Left renal cortex interstitium (tissue), 4 donors: ENCODE data around the gene TMPO. TPM values are rescaled to one million over a fixed set of nuclear protein-coding genes. Genes with fewer than 3 reads are reported as not detected.
"Not testable (repeated sequence)": the region's sequence is repeated elsewhere in the genome, so short reads cannot be mapped to it uniquely, and the experiment has no call there.

Experiments used
- DNase-seq, 4 donors: peaks; one replicate each; pipeline ENCODE4 v3.0.0-alpha.2; 2013; ENCODE audit warnings: low read depth in 4 of 4, low spot score in 2 of 4, missing footprints in 1 of 4
- polyA plus RNA-seq, 4 donors: library from polyadenylated mRNA; unstranded; fragments of 120-200 nt; gene quantifications; one replicate each; pipeline ENCODE4 v1.2.1, GENCODE V29; 2013; ENCODE audit not compliant: insufficient read length in 4 of 4

Gene TMPO
- polyA plus RNA-seq, 4 donors = 180 to 205 (median 203) TPM

DNA sequence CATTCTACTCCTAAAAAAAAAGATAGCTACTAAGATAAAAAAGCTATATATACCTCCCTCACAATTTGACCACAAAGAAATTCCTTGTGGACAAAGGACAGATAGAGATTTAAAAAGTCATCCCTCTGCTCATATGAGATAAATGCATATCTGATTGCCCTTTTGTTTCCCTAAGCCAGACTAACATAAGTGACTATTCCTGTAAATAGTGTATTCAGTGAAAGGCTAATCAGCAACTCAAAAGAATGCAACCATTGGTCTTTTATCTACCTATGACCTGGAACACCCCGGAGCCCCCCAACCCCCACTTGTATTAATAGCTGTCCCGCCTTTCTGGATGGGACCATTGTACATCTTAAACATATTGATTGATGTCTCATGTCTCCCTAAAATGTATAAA, 6.3 kb upstream of the TMPO start:
- no peak for DNase-seq

DNA sequence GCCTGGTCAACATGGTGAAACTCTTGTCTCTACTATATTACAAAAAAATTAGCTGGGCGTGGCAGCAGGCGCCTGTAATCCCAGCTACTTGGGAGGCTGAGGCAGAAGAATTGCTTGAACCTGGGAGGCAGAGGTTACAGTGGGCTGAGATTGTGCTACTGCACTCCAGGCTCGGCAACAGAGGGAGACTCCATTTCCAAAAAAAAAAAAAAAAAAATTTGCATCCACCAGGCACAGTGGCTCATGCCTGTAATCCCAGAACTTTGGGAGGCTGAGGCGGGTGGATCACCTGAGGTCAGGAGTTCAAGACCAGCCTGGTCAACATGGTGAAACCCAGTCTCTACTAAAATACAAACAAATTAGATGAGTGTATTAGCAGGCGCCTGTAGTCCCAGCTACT, 3.6 kb upstream of the TMPO start:
- not testable (repeated sequence) for DNase-seq

DNA sequence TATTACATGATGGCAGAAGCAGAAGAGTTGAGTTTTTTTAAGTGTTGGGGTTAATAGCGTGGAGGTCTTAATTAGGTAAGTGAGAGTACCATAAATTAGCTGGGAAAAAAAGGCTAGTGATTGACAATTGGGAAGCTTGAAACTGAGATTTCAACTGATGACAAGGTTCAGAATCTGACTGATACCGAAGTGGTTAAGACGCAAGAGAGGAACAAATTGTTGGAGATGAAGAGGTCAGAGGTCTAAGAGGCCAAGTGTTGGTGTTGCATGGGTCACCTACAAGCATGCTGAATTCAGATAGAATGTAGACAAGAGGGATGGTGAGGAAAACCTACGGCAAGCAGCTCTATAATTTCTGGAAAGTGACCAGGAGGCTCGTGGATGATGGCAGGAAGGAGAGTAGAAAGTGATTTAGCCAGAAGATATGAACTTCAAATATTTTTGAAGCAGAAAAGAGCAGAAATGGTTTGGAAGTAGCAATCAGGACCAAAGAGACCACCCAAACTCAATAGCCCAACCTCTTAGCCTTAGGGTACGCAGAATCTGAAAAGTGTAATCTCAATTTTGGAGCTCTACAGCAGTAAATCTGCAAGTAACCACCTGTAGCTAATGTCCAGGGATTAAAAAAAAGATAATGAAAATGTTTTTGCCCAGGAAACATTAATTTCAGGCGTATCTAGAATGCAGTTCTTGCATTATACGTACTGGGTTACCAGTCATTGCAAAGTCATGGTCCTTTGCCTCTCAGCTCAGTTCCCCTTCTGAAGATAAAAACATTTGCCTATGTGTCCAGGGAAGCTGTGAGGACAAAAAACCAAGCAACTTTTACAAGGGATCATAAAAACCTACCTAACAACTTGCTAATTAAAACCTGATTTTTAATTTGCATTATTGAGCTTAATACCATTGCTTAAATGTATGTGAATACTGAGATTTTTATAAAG, 1.7 kb upstream of the TMPO start:
- no peak for DNase-seq

DNA sequence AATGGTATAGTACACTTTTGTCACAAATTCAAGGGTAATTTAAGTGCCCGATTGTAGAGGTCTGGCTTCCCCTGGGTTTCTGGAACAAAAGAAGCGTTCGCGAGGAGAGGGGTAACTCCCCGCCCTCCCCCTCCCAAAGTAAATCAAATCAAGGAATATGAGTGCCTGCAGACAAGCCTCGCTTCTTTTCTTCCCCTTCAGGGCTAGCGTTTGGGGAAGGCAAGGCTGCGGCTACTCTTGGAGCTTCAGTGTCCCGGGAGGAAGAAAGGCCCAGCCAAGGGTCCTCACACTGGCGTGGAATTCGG, 456 bp upstream of the TMPO start:
- DNase-seq = no peak

DNA sequence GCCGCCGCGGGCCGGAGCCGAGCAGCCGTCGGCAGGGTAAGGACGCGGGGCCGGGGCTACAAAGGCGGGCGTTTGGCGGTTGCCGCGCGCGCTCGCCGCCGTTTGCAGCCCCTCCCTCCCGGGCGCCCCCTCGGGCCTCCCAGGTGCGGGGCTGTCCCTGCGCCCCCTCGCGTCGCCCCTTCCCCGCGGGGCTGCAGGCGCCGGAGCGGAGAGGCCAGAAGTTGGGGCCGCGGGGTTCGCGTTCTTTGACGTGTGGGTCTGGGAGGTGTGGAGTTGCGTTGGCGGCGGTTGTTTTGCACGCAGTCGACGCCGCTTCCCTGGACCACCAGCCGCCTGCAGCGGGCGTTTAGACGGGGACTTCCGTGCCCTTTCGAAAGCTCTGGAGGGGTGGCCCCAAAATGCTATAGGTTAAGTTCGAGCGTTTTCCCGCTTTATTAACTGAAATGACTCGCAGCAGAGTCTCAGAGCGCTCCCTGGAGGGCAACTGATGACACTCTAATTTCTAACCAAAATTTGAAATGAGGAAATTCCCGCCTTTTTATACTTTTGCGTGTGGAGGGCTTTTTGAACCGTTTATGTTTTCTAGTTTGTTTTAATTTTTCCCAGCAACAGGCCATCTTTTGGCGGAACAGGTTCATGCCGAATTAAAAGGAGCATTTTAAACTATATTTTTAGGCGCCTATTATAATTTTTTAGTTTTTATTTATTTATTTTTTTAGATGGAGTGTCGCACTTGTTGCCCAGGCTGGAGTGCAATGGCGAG, 902 bp downstream of the TMPO start:
- DNase-seq = peak in 3 of 4 donors; percentile 69 to 86 (median 83)

DNA sequence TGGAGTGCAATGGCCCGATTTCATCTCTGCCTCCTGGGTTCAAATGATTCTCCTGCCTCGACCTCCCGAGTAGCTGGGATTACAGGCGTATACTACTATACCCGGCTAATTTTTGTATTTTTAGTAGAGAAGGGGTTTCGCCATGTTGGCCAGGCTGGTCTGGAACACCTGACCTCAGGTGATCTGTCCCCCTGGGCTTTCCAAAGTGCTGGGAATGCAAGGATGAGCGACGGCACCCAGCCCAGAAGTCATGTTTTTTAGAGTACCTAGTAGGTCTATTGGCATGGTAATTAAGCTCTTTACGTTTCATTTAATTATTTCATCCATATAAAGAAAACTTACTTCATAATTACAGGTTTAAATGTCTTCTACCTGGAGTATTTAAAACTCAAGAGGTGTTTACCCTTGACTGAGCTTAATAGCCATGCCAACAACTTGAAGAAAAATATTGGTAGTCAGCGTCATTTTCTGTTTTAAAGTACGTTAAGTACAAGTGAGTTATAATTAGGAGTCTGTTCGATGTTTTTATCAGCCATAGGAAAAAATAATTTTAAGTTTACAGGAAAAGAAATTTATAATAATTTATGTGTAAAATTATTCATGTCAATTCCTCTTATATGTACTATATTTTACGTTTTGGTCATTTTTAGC, 4.0 kb downstream of the TMPO start:
- no peak for DNase-seq

DNA sequence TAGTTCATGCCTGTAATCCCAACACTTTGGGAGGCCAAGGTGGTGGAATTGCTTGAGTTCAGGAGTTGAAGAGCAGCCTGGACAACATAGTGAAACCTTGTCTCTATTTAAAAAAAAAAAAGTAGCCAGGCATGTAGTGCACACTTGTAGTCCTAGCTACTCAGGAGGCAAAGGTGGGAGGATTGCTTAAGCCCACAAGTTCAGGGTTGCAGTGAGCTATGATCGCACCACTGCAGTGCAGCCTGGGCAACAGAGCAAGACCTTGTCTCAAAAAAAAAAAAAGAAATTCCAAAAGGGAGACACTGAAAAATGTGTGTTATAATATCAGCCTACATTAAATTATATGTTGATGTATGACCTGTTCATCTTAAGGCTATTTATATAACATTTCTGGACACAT, 14.7 kb downstream of the TMPO start:
- DNase-seq = no peak

DNA sequence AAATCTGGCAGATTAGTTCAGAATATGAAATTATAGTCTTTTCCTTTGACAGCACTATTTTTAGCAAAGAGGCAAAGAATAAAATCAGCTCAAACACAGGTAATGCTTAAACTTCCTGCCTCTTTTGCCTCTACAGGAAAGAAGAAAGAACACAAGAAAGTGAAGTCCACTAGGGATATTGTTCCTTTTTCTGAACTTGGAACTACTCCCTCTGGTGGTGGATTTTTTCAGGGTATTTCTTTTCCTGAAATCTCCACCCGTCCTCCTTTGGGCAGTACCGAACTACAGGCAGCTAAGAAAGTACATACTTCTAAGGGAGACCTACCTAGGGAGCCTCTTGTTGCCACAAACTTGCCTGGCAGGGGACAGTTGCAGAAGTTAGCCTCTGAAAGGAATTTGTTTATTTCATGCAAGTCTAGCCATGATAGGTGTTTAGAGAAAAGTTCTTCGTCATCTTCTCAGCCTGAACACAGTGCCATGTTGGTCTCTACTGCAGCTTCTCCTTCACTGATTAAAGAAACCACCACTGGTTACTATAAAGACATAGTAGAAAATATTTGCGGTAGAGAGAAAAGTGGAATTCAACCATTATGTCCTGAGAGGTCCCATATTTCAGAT, 17.4 kb downstream of the TMPO start:
- DNase-seq = no peak

DNA sequence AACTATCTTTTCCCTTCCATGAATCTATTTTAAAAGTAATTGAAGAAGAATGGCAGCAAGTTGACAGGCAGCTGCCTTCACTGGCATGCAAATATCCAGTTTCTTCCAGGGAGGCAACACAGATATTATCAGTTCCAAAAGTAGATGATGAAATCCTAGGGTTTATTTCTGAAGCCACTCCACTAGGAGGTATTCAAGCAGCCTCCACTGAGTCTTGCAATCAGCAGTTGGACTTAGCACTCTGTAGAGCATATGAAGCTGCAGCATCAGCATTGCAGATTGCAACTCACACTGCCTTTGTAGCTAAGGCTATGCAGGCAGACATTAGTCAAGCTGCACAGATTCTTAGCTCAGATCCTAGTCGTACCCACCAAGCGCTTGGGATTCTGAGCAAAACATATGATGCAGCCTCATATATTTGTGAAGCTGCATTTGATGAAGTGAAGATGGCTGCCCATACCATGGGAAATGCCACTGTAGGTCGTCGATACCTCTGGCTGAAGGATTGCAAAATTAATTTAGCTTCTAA, 18.4 kb downstream of the TMPO start:
- no peak for DNase-seq

DNA sequence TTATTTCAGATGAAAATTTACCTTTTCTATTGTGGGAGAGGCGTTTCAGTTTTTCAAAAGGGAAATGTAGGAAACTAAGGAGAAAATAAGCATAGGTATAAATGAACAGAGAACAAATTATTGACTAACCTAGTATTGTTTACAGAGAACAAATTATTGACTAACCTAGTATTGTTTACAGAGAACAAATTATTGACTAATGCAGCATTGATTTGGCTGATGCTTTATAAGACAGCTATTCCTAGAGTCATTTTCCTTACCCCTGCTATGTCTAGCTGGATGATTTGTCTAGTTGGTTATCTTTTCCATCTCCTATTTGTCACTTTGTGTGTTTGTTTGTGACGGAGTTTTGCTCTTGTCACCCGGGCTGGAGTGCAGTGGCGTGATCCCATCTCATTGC, 22.6 kb downstream of the TMPO start:
- DNase-seq = no peak

DNA sequence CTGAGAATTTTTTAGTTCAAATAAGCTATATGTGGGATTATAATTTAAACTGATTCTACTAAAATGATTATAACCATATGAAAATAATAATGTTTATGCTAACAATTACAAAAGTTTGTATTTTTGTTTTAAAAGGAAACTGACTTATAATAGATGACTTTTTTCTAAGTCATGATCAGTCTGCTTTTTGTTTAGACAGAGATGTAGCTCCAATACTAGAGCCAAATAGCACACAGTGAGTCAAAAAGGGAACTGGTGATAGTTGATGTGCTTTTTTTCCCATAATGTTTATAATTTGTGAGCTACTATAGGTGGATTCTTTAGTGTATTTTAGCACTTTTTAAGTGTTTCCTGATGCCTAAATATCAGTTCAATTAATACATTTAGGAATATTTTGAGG, 28.3 kb downstream of the TMPO start:
- no peak for DNase-seq

DNA sequence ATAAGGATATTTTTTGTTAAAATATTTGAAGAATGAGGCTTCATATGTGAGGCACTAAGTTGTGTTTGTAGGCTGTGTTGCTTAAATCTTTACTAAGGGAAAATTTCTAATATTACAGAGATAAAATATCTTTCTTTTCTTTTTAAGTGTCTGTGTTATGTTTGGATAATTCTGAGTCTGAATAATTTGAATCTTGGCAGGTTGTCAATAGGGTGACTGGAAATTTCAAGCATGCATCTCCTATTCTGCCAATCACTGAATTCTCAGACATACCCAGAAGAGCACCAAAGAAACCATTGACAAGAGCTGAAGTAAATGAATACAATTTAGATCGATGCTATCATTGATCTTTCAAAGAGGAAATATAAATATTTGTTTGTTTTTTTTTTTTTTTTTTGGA, 29.4 kb downstream of the TMPO start:
- DNase-seq = no peak

DNA sequence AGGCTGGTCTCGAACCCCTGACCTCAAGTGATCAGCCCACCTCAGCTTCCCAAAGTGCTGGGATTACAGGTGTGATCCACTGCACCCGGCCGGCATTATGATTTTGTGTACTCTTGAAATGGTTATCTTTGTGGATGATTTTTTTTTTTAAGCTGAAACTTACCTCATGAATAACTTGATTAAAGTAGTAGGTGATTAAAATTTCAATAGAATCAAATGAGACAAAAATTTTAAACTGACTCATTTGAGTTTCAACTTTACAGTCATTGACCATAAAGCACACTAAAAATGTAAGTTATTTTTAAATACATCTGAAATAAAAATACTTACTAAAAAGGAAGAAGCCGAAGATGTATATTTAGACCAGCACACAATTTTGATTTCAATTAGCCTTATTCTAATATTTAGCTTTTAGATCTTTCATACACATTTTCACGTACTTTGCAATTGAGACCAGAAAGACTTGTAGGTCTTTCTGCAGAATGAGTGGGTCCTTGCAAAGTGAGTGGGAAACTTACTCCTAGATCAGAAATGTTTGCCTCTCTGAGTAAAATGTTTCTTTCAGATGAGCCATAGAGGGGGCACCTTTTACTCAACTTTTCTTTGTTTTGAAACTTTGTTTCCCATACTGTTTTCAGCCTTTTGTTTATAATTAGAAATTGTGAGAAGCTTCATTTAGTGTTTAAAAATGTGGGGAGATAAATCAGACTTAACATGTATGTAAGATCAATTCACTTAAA, 34.2 kb downstream of the TMPO start:
- no peak for DNase-seq

DNA sequence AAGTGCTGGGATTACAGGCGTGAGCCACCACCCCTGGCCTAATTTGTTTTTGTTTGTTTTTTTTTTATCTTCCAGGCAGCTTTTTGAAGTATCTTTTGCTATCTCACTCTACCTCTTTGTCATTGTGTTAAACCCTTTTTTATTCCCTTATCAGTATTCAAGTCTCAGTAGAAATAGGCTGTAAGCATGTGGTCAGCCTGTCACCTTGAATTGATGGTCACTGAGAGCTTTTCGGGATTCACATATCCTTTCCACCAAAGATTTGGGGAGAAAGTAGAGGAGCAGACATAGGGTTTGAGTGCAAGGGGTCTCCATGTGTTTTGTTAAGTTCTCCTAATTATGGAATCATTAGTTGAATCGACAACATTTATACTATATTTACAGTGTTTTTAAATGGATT, 36.4 kb downstream of the TMPO start:
- no peak for DNase-seq

DNA sequence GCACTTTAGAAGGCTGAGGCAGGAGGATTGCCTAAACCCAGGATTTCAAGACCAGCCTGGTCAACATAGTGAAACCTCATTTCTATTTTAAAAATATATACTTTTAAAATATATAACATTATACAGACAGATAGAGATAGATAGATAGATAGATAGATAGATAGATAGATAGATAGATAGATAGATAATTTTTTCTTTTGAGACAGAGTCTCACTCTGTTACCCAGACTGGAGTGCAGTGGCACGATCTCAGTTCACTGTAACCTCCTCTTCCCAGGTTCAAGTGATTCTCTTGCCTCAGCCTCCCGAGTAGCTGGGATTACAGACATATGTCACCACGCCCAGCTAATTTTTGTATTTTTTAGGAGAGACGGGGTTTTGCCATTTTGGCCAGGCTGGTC, 42.7 kb downstream of the TMPO start:
- DNase-seq = not testable (repeated sequence)

DNA sequence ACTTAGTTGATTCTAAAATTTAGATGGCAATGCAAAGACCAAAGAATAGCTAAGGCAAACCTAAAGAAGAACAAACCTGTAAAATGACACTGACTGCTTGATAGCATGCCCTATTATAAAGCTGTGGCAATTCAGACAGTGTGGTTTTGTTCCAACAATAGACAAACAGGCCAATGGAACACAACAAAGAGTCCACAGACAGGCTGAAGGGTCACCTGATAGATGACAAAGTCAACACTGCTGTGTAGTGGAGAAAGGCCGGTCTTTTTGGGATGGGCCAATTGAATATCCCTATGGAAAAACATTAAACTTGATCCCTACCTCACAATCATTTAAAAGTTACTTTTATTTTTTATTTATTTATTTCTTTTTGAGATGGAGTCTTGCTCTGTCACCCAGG, 44.3 kb downstream of the TMPO start:
- no peak for DNase-seq

DNA sequence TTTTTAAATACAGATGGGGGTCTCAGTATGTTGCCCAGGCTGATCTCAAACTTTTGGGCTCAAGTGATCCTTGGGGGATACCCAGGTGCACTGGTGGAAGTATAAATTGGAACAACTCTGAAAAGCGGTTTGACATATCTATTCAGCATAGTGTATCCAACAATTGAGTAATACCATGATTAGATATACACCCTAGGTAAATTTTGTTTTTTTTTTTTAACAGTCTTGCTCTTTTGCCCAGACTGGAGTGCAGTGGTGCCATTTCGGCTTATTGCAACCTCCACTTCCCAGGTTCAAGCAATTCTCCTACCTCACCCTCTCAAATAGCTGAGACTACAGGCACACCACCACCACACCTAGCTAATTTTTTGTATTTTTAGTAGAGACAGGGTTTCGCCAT, 46.5 kb downstream of the TMPO start:
- no peak for DNase-seq

DNA sequence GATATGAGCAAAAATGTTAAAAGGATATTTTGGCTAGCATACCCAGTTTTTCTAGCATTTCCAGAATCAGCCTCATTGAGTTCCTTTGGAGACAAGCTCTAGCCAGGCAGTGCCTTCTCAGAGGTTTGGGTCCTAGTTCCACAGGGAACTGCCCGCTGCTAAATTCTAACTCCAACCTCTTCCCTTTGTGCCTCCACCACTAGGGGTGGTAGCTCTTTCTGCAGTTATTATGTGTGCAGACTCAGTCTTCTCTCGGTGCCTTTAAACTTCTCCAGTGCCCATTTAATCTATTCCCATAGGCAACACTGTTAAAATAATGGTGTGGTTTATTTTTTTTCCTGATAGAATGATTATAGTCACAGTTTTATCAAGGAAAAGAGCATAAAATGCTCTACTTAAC, 56.6 kb downstream of the TMPO start:
- DNase-seq = no peak

DNA sequence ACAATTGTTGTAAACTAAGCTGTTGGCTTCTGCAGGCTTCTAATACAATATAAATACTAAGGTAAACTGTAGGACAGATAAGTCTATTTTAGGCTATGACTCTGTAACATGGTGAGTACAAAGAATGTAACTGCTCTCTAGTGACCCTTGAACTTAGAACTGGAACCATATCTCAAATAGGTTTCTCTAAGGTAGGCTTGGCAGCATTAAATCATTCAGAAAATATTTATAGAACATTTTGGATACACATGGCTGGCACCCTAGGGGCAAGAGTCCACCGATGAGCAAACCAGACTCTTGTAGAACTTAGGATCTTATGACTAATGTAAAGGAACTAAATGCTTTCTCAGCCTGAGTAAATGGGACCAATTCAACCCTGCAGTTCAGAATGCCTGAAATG, 58.7 kb downstream of the TMPO start:
- DNase-seq = no peak

DNA sequence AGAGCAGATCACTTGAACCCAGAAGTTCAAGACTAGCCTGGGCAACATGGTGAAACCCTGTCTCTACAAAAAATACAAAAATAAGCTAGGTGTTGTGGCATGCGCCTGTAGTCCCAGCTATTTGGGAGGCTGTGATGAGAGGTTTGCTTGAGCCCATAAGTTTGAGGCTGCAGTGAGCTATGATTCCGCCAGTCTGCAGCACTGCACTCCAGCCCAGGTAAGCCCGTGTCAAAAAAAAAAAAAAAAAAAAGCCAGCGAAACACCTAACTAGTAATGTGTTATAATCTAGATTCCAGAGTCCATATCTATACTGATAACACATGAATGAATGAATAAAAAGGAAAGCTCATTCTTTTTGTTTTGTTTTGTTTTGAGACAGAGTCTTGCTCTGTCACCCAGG, 59.6 kb downstream of the TMPO start:
- DNase-seq = no peak
